AG04449 (cell line): Measurements from ENCODE around the gene ZNF488.
"Not testable (repeated sequence)": the region's sequence is repeated elsewhere in the genome, so short reads cannot be mapped to it uniquely, and the experiment has no call there.

Experiments
- CTCF ChIA-PET: fragments of 350-600 bp; formaldehyde crosslinking; extraction: SDS; loops from one replicate; lab custom pipeline; 2021; ENCODE audit warnings: antibody characterized with exemption; lab: Yijun Ruan, JAX
- POLR2A ChIA-PET: fragments of 400-600, 350-600 bp; formaldehyde crosslinking; extraction: SDS; loops from one replicate; lab custom pipeline; 2020; ENCODE audit warnings: antibody characterized with exemption, inconsistent platforms; lab: Yijun Ruan, JAX
- DNase-seq: peaks from one replicate; pipeline ENCODE4 v3.0.0-alpha.2; 2010; ENCODE audit warnings: low read depth, low spot score
- H3K4me3 ChIP-seq: 2 replicates; pipeline ENCODE4 v1.5.1; 2011; ENCODE audit warnings: low read depth, mild to moderate bottlenecking, control low read depth, low read length
- CTCF ChIP-seq: IDR thresholded peaks from one replicate; pipeline ENCODE4 v1.5.1; 2011; ENCODE audit warnings: mild to moderate bottlenecking, moderate library complexity, low read length, control low read depth, inconsistent platforms; ENCODE audit not compliant: insufficient read depth; ENCODE audit errors: missing control alignments

The ZNF488 gene

GRCh38 chr10:47420305-47421056, 36.4 kb upstream of the ZNF488 start:
- no peak for DNase-seq
- POLR2A ChIA-PET: no interaction called here
- TF ChIP-seq CTCF: no peak
- CTCF ChIA-PET: no interaction called here
- no peak overlapping the region for H3K4me3 ChIP-seq

GRCh38 chr10:47419421-47419820, 35.3 kb upstream of the ZNF488 start:
- ChIA-PET POLR2A (no interaction called here), CTCF (interaction anchor here (1.1 to 1.7 kb wide), 2 partner anchors 19 to 21 kb away, joined by 3 to 6 read pairs; no protein-coding TSS in a partner anchor)
- H3K4me3 ChIP-seq: no peak overlapping the region
- DNase-seq: no peak
- TF ChIP-seq CTCF: no peak

GRCh38 chr10:47418966-47419365, 34.9 kb upstream of the ZNF488 start:
- TF ChIP-seq CTCF: no peak
- DNase-seq: no peak
- CTCF ChIA-PET: interaction anchor here (1.1 to 1.7 kb wide), 2 partner anchors 20 to 22 kb away, joined by 3 to 6 read pairs; no protein-coding TSS in a partner anchor
- H3K4me3 ChIP-seq: no peak overlapping the region
- POLR2A ChIA-PET: no interaction called here

- H3K4me3 ChIP-seq: no peak overlapping the region
- no peak for DNase-seq
- TF ChIP-seq CTCF: no peak
- CTCF ChIA-PET: interaction anchor here (1.1 to 1.7 kb wide), 2 partner anchors 20 to 22 kb away, joined by 3 to 6 read pairs; no protein-coding TSS in a partner anchor
- POLR2A ChIA-PET: no interaction called here
These were observed 34.2 kb upstream of the ZNF488 start for GRCh38 chr10:47418321-47418720.

- H3K4me3 ChIP-seq, POLR2A ChIA-PET, CTCF ChIA-PET, DNase-seq: not testable (repeated sequence)
These were observed 32.5 kb upstream of the ZNF488 start for GRCh38 chr10:47416305-47417218.

- ChIA-PET POLR2A (no interaction called here), CTCF (no interaction called here)
- no peak overlapping the region for H3K4me3 ChIP-seq
- DNase-seq: no peak
- no peak for TF ChIP-seq CTCF
These were observed 31.6 kb upstream of the ZNF488 start for GRCh38 chr10:47415520-47416304.
